ENCODE measurements around the gene ACTR10.
"Not testable (repeated sequence)": the region's sequence is repeated elsewhere in the genome, so short reads cannot be mapped to it uniquely, and the experiment has no call there.

Gene ACTR10

DNA sequence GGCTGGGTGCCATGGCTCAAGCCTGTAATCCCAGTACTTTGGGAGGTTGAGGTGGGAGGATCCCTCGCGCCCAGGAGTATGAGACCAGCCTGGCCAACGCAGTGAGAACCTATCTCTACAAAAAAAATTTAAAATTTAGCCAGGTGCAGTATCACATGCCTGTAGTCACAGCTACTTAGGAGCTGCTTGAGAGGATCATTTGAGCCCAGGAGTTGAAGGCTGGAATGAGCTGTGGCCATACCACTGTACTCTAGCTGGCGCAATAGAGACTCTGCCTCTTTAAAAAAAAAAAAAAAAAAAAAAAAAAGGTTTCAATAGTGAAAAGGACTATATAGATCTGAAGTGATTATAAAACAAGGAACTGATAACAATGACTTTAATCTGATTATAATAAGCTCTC is 58.2 kb downstream of the ACTR10 start:
- H3K4me1 ChIP-seq (ENCODE audit: low read length) = no peaks in the 10 kb centered on the region
- no peak overlapping the region for H3K4me3 ChIP-seq (ENCODE audit: low read length)
- no peak overlapping the region for H3K27ac ChIP-seq (ENCODE audit: low read length)
- no peaks in the 10 kb centered on the region for H3K9me3 ChIP-seq (replicated peaks; ENCODE audit: insufficient read depth, low read length)
- H4K20me1 ChIP-seq (ENCODE audit: insufficient read depth, low read length) = no peaks in the 10 kb centered on the region
- H2AFZ ChIP-seq (ENCODE audit: low read length) = no peak overlapping the region
- H3F3A ChIP-seq (ENCODE audit: insufficient read depth, low read length) = no peaks in the 10 kb centered on the region
- no peak overlapping the region for H3K9ac ChIP-seq (ENCODE audit: low read length)
- 0 out of 2 replicates have a peak, but pooled peaks cover 4% of the 10 kb centered on the region for H3K36me3 ChIP-seq (replicated peaks; ENCODE audit: insufficient read depth, low read length)
- TF ChIP-seq, protein P1, sequence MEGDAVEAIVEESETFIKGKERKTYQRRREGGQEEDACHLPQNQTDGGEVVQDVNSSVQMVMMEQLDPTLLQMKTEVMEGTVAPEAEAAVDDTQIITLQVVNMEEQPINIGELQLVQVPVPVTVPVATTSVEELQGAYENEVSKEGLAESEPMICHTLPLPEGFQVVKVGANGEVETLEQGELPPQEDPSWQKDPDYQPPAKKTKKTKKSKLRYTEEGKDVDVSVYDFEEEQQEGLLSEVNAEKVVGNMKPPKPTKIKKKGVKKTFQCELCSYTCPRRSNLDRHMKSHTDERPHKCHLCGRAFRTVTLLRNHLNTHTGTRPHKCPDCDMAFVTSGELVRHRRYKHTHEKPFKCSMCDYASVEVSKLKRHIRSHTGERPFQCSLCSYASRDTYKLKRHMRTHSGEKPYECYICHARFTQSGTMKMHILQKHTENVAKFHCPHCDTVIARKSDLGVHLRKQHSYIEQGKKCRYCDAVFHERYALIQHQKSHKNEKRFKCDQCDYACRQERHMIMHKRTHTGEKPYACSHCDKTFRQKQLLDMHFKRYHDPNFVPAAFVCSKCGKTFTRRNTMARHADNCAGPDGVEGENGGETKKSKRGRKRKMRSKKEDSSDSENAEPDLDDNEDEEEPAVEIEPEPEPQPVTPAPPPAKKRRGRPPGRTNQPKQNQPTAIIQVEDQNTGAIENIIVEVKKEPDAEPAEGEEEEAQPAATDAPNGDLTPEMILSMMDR (IDR thresholded peaks at IDR 0.05; ENCODE audit: low read length) = no peak
- no peak for TF ChIP-seq EZH2 (optimal IDR thresholded peaks at IDR 0.05; ENCODE audit: low read depth, low read length)
- no peak for TF ChIP-seq EZH2phosphoT487 (IDR thresholded peaks at IDR 0.05; ENCODE audit: low read length)
- H3K79me2 ChIP-seq (ENCODE audit: low read length) = peaks cover 17% of the 10 kb centered on the region
- no peaks in the 10 kb centered on the region for H3K27me3 ChIP-seq (replicated peaks; ENCODE audit: insufficient read depth, low read length)
- no peak for DNase-seq
- no peaks in the 10 kb centered on the region for H3K9me2 ChIP-seq (replicated peaks; ENCODE audit: insufficient read depth, low read length)
- no peak overlapping the region for H3K4me2 ChIP-seq (ENCODE audit: low read depth, low read length)

DNA sequence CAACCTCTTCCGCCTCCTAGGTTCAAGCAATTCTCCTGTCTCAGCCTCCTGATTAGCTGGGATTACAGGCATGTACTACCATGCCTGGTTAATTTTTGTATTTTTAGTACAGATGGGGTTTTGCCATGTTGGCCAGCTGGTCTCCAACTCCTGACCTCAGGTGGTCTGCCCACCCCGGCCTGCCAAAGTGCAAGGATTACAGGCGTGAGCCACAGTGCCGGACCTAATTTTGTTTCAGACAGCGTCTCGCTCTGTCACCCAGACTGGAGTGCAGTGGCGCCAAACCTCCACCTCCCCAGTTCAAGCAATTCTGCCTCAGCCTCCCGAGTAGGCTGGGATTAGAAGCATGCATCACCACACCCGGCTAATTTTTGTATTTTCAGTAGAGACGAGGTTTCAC is 62.1 kb downstream of the ACTR10 start:
- H3K9me2 ChIP-seq (replicated peaks; ENCODE audit: insufficient read depth, low read length); H3K9me3 ChIP-seq (replicated peaks; ENCODE audit: insufficient read depth, low read length); H3K4me1 ChIP-seq (ENCODE audit: low read length); H3K27me3 ChIP-seq (replicated peaks; ENCODE audit: insufficient read depth, low read length); H3K4me3 ChIP-seq (ENCODE audit: low read length); DNase-seq; H3K4me2 ChIP-seq (ENCODE audit: low read depth, low read length); H3F3A ChIP-seq (ENCODE audit: insufficient read depth, low read length); H2AFZ ChIP-seq (ENCODE audit: low read length); H3K9ac ChIP-seq (ENCODE audit: low read length); H4K20me1 ChIP-seq (ENCODE audit: insufficient read depth, low read length); H3K36me3 ChIP-seq (replicated peaks; ENCODE audit: insufficient read depth, low read length); H3K27ac ChIP-seq (ENCODE audit: low read length): not testable (repeated sequence)
- H3K79me2 ChIP-seq (ENCODE audit: low read length) = peaks cover 26% of the 10 kb centered on the region

DNA sequence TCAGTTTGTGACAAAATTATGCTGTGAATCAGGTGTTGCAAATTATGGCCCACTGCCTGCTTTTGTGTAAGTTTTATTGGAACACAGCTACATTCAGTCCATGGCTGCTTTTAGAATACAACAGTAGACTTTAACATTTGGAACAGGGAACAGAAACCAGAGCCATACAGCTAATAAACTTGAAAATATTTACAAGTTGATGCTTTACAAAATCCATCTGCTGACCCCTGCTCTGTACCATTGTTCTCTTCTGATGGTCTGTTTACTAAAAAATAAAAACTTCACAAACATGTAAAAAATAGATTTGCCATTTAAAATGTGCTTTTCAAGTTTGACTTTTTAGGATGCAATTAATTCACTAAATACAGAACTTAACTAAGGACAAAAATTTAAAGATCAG is 65.5 kb downstream of the ACTR10 start:
- Histone ChIP-seq H3K4me3 (ENCODE audit: low read length) (no peak overlapping the region), H3K9me3 (replicated peaks; ENCODE audit: insufficient read depth, low read length) (no peaks in the 10 kb centered on the region), H2AFZ (ENCODE audit: low read length) (no peak overlapping the region), H3K36me3 (replicated peaks; ENCODE audit: insufficient read depth, low read length) (no peaks in the 10 kb centered on the region; the same call in 1 of the 2 replicates), H3K27ac (ENCODE audit: low read length) (no peak overlapping the region), H4K20me1 (ENCODE audit: insufficient read depth, low read length) (no peaks in the 10 kb centered on the region), H3K27me3 (replicated peaks; ENCODE audit: insufficient read depth, low read length) (no peaks in the 10 kb centered on the region), H3K9me2 (replicated peaks; ENCODE audit: insufficient read depth, low read length) (no peaks in the 10 kb centered on the region), H3K4me1 (ENCODE audit: low read length) (no peaks in the 10 kb centered on the region), H3K9ac (ENCODE audit: low read length) (no peak overlapping the region), H3K79me2 (ENCODE audit: low read length) (peaks cover 22% of the 10 kb centered on the region), H3K4me2 (ENCODE audit: low read depth, low read length) (no peak overlapping the region), H3F3A (ENCODE audit: insufficient read depth, low read length) (no peaks in the 10 kb centered on the region)
- no peak for DNase-seq
- no peak for TF ChIP-seq EZH2 (optimal IDR thresholded peaks at IDR 0.05; ENCODE audit: low read depth, low read length)
- TF ChIP-seq, protein P1 (IDR thresholded peaks at IDR 0.05; ENCODE audit: low read length) = no peak
- TF ChIP-seq EZH2phosphoT487 (IDR thresholded peaks at IDR 0.05; ENCODE audit: low read length) = no peak

DNA sequence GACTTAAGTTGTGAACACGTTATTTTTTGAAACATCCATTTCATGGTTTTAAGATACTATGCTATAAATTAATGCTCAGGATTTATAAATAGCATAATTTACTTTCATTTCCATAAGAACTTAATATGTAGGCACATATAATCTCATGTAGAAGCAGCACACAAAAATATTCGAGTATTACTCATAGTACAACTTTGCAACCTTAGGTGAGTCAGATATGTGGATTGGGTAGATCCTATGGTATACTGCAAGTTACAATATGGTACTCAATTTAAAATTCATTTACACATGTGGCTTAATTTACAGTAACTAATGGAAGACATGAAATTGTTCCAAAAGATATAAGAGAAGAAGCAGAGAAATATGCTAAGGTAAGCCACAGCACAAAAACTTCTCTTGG is 70.7 kb downstream of the ACTR10 start:
- Histone ChIP-seq H3K79me2 (ENCODE audit: low read length) (peaks cover 36% of the 10 kb centered on the region), H2AFZ (ENCODE audit: low read length) (no peak overlapping the region), H3K9me2 (replicated peaks; ENCODE audit: insufficient read depth, low read length) (no peaks in the 10 kb centered on the region), H3K4me1 (ENCODE audit: low read length) (no peaks in the 10 kb centered on the region), H3K9me3 (replicated peaks; ENCODE audit: insufficient read depth, low read length) (no peaks in the 10 kb centered on the region), H3K36me3 (replicated peaks; ENCODE audit: insufficient read depth, low read length) (no peaks in the 10 kb centered on the region; the same call in 1 of the 2 replicates), H3K9ac (ENCODE audit: low read length) (no peak overlapping the region), H3K4me2 (ENCODE audit: low read depth, low read length) (no peak overlapping the region), H3K4me3 (ENCODE audit: low read length) (no peak overlapping the region), H3K27ac (ENCODE audit: low read length) (no peak overlapping the region), H3F3A (ENCODE audit: insufficient read depth, low read length) (no peaks in the 10 kb centered on the region), H4K20me1 (ENCODE audit: insufficient read depth, low read length) (no peaks in the 10 kb centered on the region), H3K27me3 (replicated peaks; ENCODE audit: insufficient read depth, low read length) (no peaks in the 10 kb centered on the region)
- DNase-seq = no peak
- TF ChIP-seq EZH2 (optimal IDR thresholded peaks at IDR 0.05; ENCODE audit: low read depth, low read length) = no peak
- TF ChIP-seq, protein P1 (IDR thresholded peaks at IDR 0.05; ENCODE audit: low read length) = no peak
- TF ChIP-seq EZH2phosphoT487 (IDR thresholded peaks at IDR 0.05; ENCODE audit: low read length) = no peak

Data from MM.1S (cell line).